ENCODE data around the gene SLC43A3. TPM values are rescaled to one million over a fixed set of nuclear protein-coding genes. Genes with fewer than 3 reads are reported as not detected.
"Not testable (repeated sequence)": the region's sequence is repeated elsewhere in the genome, so short reads cannot be mapped to it uniquely, and the experiment has no call there.

SLC43A3 gene
- total RNA-seq, 2 experiments from 2014 or later: 94.5 to 101 TPM

- H3K9me3 Mint-ChIP-seq: no peaks in the 10 kb centered on the region
- peak overlapping the region; percentile 67 for H3K27ac Mint-ChIP-seq
- H3K4me1 Mint-ChIP-seq: peaks cover 39% of the 10 kb centered on the region
- ChIA-PET CTCF (interaction anchor here (1.2 to 1.4 kb wide), 3 partner anchors 15 to 87 kb away, joined by 3 read pairs; no protein-coding TSS in a partner anchor), POLR2A (interaction anchor here (1.2 kb wide), 1 partner anchor 19 kb away, joined by 3 read pairs; no protein-coding TSS in a partner anchor)
- DNase-seq: no peak
- H3K4me3 Mint-ChIP-seq: no peak overlapping the region
- H3K36me3 Mint-ChIP-seq (ENCODE audit: low read depth): peaks cover 66% of the 10 kb centered on the region
- no peaks in the 10 kb centered on the region for H3K27me3 Mint-ChIP-seq
Observed at GRCh38 chr11:57407010-57407920, 19.7 kb downstream of the SLC43A3 start.

GRCh38 chr11:57406337-57406904 is 20.5 kb downstream of the SLC43A3 start:
- Mint-ChIP-seq H3K27me3 (no peaks in the 10 kb centered on the region), H3K36me3 (ENCODE audit: low read depth) (peaks cover 59% of the 10 kb centered on the region), H3K27ac (peak overlapping the region; percentile 67), H3K4me3 (no peak overlapping the region), H3K9me3 (no peaks in the 10 kb centered on the region), H3K4me1 (peaks cover 39% of the 10 kb centered on the region)
- ChIA-PET CTCF (interaction anchor here (1.2 to 1.3 kb wide), 2 partner anchors 52 to 88 kb away, joined by 3 read pairs; no protein-coding TSS in a partner anchor), POLR2A (interaction anchor here (1.2 kb wide), 2 partner anchors 18 to 20 kb away, joined by 3 read pairs; no protein-coding TSS in a partner anchor)
- peak; percentile 22 for DNase-seq

- no peaks in the 10 kb centered on the region for H3K27me3 Mint-ChIP-seq
- peaks cover 53% of the 10 kb centered on the region for H3K36me3 Mint-ChIP-seq (ENCODE audit: low read depth)
- ChIA-PET CTCF (no interaction called here), POLR2A (interaction anchor here (1.2 kb wide), 1 partner anchor 19 kb away, joined by 3 read pairs; no protein-coding TSS in a partner anchor)
- no peak overlapping the region for H3K27ac Mint-ChIP-seq
- no peaks in the 10 kb centered on the region for H3K9me3 Mint-ChIP-seq
- H3K4me1 Mint-ChIP-seq: peaks cover 35% of the 10 kb centered on the region
- DNase-seq: no peak
- no peak overlapping the region for H3K4me3 Mint-ChIP-seq
Observed at GRCh38 chr11:57405271-57405860, 21.6 kb downstream of the SLC43A3 start.

DNA sequence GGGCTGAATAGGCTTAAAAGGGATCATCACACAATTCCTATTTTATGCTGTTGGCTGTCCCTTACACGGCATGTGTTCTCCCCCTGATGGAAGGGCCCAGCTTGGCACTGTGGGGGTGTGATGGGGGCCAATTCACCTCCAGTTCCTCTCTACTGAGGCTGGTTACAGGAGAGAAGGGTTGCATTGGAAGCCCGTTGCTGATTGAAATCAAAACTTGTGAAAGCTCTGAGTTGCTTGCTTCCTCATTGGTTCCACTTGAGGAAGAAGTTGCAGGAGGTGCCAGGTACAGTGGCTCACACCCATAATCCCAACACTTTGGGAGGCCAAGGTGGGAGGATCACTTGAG is 23.1 kb downstream of the SLC43A3 start:
- ChIA-PET POLR2A (interaction anchor here (1.2 kb wide), 1 partner anchor 10 kb away, joined by 3 read pairs; no protein-coding TSS in a partner anchor), CTCF (no interaction called here)
- peaks cover 38% of the 10 kb centered on the region for H3K36me3 Mint-ChIP-seq (ENCODE audit: low read depth)
- peaks cover 32% of the 10 kb centered on the region for H3K4me1 Mint-ChIP-seq
- no peak overlapping the region for H3K27ac Mint-ChIP-seq
- no peaks in the 10 kb centered on the region for H3K27me3 Mint-ChIP-seq
- H3K9me3 Mint-ChIP-seq: no peaks in the 10 kb centered on the region
- DNase-seq: no peak
- no peak overlapping the region for H3K4me3 Mint-ChIP-seq

GRCh38 chr11:57403003-57403801 is 23.7 kb downstream of the SLC43A3 start:
- H3K4me1 Mint-ChIP-seq: peaks cover 32% of the 10 kb centered on the region
- H3K36me3 Mint-ChIP-seq (ENCODE audit: low read depth): peaks cover 33% of the 10 kb centered on the region
- CTCF ChIA-PET, H3K9me3 Mint-ChIP-seq, H3K27ac Mint-ChIP-seq, H3K4me3 Mint-ChIP-seq, DNase-seq, H3K27me3 Mint-ChIP-seq: not testable (repeated sequence)
- POLR2A ChIA-PET: interaction anchor here (1.2 kb wide), 1 partner anchor 9 kb away, joined by 3 read pairs; no protein-coding TSS in a partner anchor

GRCh38 chr11:57402188-57403002 is 24.5 kb downstream of the SLC43A3 start:
- no peak overlapping the region for H3K27ac Mint-ChIP-seq

GRCh38 chr11:57399972-57400578 is 26.8 kb downstream of the SLC43A3 start:
- Mint-ChIP-seq H3K27me3 (no peaks in the 10 kb centered on the region), H3K36me3 (ENCODE audit: low read depth) (peaks cover 4% of the 10 kb centered on the region), H3K4me3 (no peak overlapping the region), H3K4me1 (peaks cover 2% of the 10 kb centered on the region), H3K9me3 (no peaks in the 10 kb centered on the region), H3K27ac (no peak overlapping the region)
- POLR2A ChIA-PET: interaction anchor here (0.7 to 1.6 kb wide), 2 partner anchors 18 to 42 kb away, joined by 3 read pairs; no protein-coding TSS in a partner anchor
- no peak for DNase-seq
- CTCF ChIA-PET: interaction anchor here (0.6 to 1.4 kb wide), 2 partner anchors 54 to 57 kb away, joined by 3 read pairs; no protein-coding TSS in a partner anchor

More at GRCh38 chr11:57402188-57403002, 24.5 kb downstream of the SLC43A3 start:
- DNase-seq: no peak
- Mint-ChIP-seq H3K9me3 (no peaks in the 10 kb centered on the region), H3K4me1 (peaks cover 24% of the 10 kb centered on the region), H3K27me3 (no peaks in the 10 kb centered on the region), H3K4me3 (no peak overlapping the region), H3K36me3 (ENCODE audit: low read depth) (peaks cover 25% of the 10 kb centered on the region)
- ChIA-PET POLR2A (interaction anchor here (0.6 to 1.2 kb wide), 3 partner anchors 8 to 28 kb away, joined by 3 read pairs; no protein-coding TSS in a partner anchor), CTCF (no interaction called here)

- peaks cover 2% of the 10 kb centered on the region for H3K36me3 Mint-ChIP-seq (ENCODE audit: low read depth)
- no peak for DNase-seq
- H3K27ac Mint-ChIP-seq: no peak overlapping the region
- CTCF ChIA-PET: interaction anchor here (1.0 to 1.7 kb wide), 2 partner anchors 53 to 94 kb away, joined by 3 to 4 read pairs; no protein-coding TSS in a partner anchor
- H3K9me3 Mint-ChIP-seq: no peaks in the 10 kb centered on the region
- POLR2A ChIA-PET: no interaction called here
- H3K4me1 Mint-ChIP-seq: no peaks in the 10 kb centered on the region
- H3K27me3 Mint-ChIP-seq: no peaks in the 10 kb centered on the region
- no peak overlapping the region for H3K4me3 Mint-ChIP-seq
Observed at GRCh38 chr11:57399221-57399620, 27.7 kb downstream of the SLC43A3 start.

GRCh38 chr11:57397394-57397990 is 29.4 kb downstream of the SLC43A3 start:
- H3K9me3 Mint-ChIP-seq: no peaks in the 10 kb centered on the region
- POLR2A ChIA-PET: no interaction called here
- H3K27me3 Mint-ChIP-seq: no peaks in the 10 kb centered on the region
- H3K4me1 Mint-ChIP-seq: no peaks in the 10 kb centered on the region
- H3K36me3 Mint-ChIP-seq (ENCODE audit: low read depth): no peaks in the 10 kb centered on the region
- no peak overlapping the region for H3K27ac Mint-ChIP-seq
- H3K4me3 Mint-ChIP-seq: no peak overlapping the region
- CTCF ChIA-PET: no interaction called here
- DNase-seq: no peak

DNA sequence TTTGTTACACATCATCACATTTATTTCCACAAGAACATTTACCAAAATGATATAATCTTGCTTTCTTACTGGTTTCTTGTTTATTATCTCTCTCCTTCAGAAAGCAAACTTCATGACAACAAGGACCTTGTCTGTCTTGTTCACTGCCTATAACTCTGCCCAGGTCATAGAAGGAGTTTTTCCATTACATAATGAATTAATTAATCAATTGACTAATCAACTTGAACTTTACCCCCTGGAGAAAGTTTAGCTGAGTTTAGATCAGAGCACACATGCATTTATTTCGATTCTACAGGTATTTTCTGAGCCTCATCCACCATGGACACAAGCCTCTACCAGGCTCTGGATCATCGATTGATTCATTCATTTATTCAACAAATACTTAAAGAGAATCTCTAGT is 30.2 kb downstream of the SLC43A3 start:
- H3K9me3 Mint-ChIP-seq: no peaks in the 10 kb centered on the region
- CTCF ChIA-PET: no interaction called here
- POLR2A ChIA-PET: interaction anchor here (0.8 kb wide), 1 partner anchor 30 kb away, joined by 4 read pairs; the partner anchor contains the start of gene SLC43A3

More for the DNA sequence above, 30.2 kb downstream of the SLC43A3 start:
- Mint-ChIP-seq H3K36me3 (ENCODE audit: low read depth) (no peaks in the 10 kb centered on the region), H3K4me1 (peaks cover 2% of the 10 kb centered on the region), H3K27me3 (no peaks in the 10 kb centered on the region), H3K4me3 (no peak overlapping the region), H3K27ac (no peak overlapping the region)
- DNase-seq: no peak
